Activated CD8-positive, alpha-beta memory T cell treated with anti-CD3 and anti-CD28 coated beads, Interleukin-2, amount 50 U/mL, for 4 hours (primary cell): ENCODE results near the gene CCNH.

Source experiments
- DNase-seq: peaks from one replicate; pipeline ENCODE4 v3.0.0-alpha.2; 2020

CCNH gene

DNA sequence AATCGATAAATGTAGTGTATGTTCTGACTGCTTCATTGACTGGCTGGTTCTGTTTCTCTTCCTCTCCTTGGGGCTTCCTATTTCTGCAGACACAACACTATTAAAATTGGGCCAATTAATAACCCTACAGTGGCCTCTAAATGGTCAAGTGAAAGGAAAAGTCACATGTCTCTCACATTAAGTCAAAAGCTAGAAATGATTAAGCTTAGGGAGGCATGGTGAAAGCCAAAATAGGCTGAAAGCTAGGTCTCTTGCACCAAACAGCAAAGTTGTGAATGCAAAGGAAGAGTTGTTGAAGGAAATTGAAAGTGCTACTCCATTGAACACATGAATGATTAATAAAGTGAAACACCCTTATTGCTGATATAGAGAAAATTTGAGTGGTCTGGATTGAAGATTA is 58.2 kb downstream of the CCNH start:
- no peak for DNase-seq

- DNase-seq: no peak
These were observed 64.9 kb downstream of the CCNH start for GRCh38 chr5:87347841-87348240.

- no peak for DNase-seq
These were observed 65.5 kb downstream of the CCNH start for GRCh38 chr5:87347272-87347671.
